ENCODE data around the gene TAS1R1.

TAS1R1 gene

GRCh38 chr1:6554907-6555778 lies at the start of gene TAS1R1:
TAS1R1 (plus strand) TSS chr1:6555307; CDS start chr1:6555374, 67 bp downstream.
- DNase-seq (ENCODE audit: low spot score) = no peak

GRCh38 chr1:6505367-6506209 lies 49.5 kb upstream of the TAS1R1 start:
- peak; percentile 21 for DNase-seq (ENCODE audit: low spot score)

GRCh38 chr1:6506210-6507036 lies 48.7 kb upstream of the TAS1R1 start:
- peak; percentile 7 for DNase-seq (ENCODE audit: low spot score)

- no peak for DNase-seq (ENCODE audit: low spot score)
These were observed 48.1 kb upstream of the TAS1R1 start for GRCh38 chr1:6507037-6507428.

- DNase-seq (ENCODE audit: low spot score) = no peak
These were observed 47.6 kb upstream of the TAS1R1 start for GRCh38 chr1:6507461-6507911.

GRCh38 chr1:6508154-6508815 lies 46.8 kb upstream of the TAS1R1 start:
- no peak for DNase-seq (ENCODE audit: low spot score)

- no peak for DNase-seq (ENCODE audit: low spot score)
These were observed 46.3 kb upstream of the TAS1R1 start for GRCh38 chr1:6508816-6509189.

- DNase-seq (ENCODE audit: low spot score) = no peak
These were observed 45.7 kb upstream of the TAS1R1 start for GRCh38 chr1:6509220-6509918.

- DNase-seq (ENCODE audit: low spot score) = no peak
These were observed 45.2 kb upstream of the TAS1R1 start for GRCh38 chr1:6509919-6510291.

- no peak for DNase-seq (ENCODE audit: low spot score)
These were observed 44.6 kb upstream of the TAS1R1 start for GRCh38 chr1:6510493-6510892.

GRCh38 chr1:6511056-6511455 lies 44.1 kb upstream of the TAS1R1 start:
- DNase-seq (ENCODE audit: low spot score) = no peak

GRCh38 chr1:6511561-6512244 lies 43.4 kb upstream of the TAS1R1 start:
- DNase-seq (ENCODE audit: low spot score) = no peak

- DNase-seq (ENCODE audit: low spot score) = no peak
These were observed 42.7 kb upstream of the TAS1R1 start for GRCh38 chr1:6512245-6512907.

- DNase-seq (ENCODE audit: low spot score) = no peak
These were observed 42.2 kb upstream of the TAS1R1 start for GRCh38 chr1:6512908-6513280.

- DNase-seq (ENCODE audit: low spot score) = no peak
These were observed 41.7 kb upstream of the TAS1R1 start for GRCh38 chr1:6513320-6513801.

- no peak for DNase-seq (ENCODE audit: low spot score)
These were observed 39.3 kb upstream of the TAS1R1 start for GRCh38 chr1:6515771-6516170.

- no peak for DNase-seq (ENCODE audit: low spot score)
These were observed 37.7 kb upstream of the TAS1R1 start for GRCh38 chr1:6517435-6517851.

GRCh38 chr1:6519491-6519934 lies 35.6 kb upstream of the TAS1R1 start:
- no peak for DNase-seq (ENCODE audit: low spot score)

GRCh38 chr1:6519935-6520671 lies 35.0 kb upstream of the TAS1R1 start:
- DNase-seq (ENCODE audit: low spot score) = peak; percentile 88

Measured in iPS-NIHi11 (cell line).